AG09309 (cell line): ENCODE measurements around the gene CYFIP1.

Experiments used
- DNase-seq: peaks from one replicate; pipeline ENCODE4 v3.0.0-alpha.2; 2010; ENCODE audit warnings: low read depth
- H3K4me3 ChIP-seq: 2 replicates; pipeline ENCODE4 v1.5.1; 2011; ENCODE audit warnings: mild to moderate bottlenecking, low read depth, low read length, moderate library complexity; ENCODE audit not compliant: control insufficient read depth
- TF ChIP-seq, protein P1 (sequence below): IDR thresholded peaks from 2 replicates; pipeline ENCODE4 v1.5.1; 2011; ENCODE audit warnings: mild to moderate bottlenecking, low read depth, low read length, inconsistent platforms; ENCODE audit not compliant: insufficient read depth, control insufficient read depth; ENCODE audit errors: missing control alignments

Gene CYFIP1

DNA sequence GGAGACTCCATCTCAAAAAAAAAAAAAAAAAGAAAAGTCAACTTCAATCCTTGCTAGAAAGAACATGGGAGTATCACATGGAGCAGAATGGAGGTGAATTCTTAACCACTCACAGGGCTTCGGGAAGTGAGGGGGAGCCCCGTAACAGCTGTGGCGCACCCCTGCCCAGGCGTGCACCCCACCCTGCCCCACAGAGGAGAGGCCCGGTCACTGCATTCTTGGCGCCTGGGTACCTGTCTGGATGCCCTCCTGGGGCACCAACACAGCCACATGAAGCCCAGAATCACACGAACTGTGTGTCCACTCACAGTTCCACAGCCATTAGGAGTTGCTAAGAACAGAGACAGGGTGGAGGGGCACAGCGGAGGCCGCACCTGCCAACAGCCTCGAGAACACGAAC lies 89.9 kb downstream of the CYFIP1 start:
- TF ChIP-seq, protein P1, sequence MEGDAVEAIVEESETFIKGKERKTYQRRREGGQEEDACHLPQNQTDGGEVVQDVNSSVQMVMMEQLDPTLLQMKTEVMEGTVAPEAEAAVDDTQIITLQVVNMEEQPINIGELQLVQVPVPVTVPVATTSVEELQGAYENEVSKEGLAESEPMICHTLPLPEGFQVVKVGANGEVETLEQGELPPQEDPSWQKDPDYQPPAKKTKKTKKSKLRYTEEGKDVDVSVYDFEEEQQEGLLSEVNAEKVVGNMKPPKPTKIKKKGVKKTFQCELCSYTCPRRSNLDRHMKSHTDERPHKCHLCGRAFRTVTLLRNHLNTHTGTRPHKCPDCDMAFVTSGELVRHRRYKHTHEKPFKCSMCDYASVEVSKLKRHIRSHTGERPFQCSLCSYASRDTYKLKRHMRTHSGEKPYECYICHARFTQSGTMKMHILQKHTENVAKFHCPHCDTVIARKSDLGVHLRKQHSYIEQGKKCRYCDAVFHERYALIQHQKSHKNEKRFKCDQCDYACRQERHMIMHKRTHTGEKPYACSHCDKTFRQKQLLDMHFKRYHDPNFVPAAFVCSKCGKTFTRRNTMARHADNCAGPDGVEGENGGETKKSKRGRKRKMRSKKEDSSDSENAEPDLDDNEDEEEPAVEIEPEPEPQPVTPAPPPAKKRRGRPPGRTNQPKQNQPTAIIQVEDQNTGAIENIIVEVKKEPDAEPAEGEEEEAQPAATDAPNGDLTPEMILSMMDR: no peak
- no peak for DNase-seq
- H3K4me3 ChIP-seq: no peak overlapping the region

DNA sequence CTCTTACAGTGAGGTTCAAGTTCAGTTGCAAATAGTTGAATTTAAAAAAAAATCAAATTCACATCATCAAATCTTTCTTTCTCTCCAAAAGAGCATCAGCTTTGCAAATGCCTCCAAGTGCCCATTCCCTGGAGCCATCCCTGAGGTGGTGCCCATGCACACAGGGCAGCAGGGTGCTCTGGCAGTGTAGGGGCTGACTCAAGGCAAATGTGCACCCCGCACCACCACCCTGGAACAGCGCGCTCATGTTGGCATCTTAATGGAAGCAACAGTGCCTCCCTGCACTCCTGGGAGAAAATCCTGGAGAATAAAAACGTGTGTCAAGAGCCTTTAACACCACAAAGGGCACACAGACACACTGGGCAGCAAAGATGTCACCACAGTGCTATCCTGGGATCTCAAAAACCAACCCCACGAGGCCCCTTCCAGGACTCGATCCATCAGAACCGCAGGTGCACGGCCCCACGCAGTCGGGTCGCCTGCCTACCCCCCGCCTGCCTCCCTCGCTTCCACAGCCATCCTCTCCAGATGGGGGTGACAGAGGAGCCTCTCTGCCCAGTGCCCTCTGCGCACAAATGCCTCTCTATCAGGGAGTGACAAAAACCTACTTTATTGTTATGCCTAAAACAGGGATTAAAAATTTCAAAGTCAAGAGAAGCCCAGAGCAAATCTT lies 90.9 kb downstream of the CYFIP1 start:
- no peak for DNase-seq
- H3K4me3 ChIP-seq: no peak overlapping the region
- TF ChIP-seq, protein P1: no peak

DNA sequence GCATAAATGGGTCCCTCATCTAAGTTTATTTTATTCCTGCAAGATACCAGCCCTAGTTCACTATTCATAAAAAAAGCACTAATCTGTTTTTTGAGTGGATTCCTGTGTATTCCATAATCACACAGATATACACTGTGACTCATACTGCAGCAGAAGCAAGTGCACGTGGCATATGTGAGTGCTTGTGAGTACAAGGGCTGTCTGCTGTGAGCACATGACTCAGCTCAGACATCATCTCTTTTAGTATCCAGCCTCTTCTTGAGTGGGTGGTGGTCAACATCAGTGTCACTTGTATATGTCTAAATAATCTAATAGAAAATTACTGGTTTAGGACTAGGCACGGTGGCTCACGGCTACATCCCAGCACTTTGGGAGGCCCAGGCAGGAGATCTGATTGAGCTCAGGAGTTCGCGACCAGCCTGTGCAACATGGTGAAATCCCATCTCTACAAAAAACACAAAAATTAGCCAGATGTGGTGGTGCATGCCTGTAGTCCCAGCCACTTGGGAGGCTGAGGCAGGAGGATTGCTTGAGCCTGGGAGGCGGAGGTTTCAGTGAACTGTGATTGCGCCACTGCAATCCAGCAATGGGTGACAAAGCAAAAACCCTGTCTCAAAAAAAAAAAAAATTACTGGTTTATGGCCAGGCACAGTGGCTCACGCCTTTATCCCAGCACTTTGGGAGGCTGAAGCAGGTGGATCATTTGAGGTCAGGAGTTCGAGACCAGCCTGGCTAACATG lies 91.9 kb downstream of the CYFIP1 start:
- peak; percentile 91 for DNase-seq

DNA sequence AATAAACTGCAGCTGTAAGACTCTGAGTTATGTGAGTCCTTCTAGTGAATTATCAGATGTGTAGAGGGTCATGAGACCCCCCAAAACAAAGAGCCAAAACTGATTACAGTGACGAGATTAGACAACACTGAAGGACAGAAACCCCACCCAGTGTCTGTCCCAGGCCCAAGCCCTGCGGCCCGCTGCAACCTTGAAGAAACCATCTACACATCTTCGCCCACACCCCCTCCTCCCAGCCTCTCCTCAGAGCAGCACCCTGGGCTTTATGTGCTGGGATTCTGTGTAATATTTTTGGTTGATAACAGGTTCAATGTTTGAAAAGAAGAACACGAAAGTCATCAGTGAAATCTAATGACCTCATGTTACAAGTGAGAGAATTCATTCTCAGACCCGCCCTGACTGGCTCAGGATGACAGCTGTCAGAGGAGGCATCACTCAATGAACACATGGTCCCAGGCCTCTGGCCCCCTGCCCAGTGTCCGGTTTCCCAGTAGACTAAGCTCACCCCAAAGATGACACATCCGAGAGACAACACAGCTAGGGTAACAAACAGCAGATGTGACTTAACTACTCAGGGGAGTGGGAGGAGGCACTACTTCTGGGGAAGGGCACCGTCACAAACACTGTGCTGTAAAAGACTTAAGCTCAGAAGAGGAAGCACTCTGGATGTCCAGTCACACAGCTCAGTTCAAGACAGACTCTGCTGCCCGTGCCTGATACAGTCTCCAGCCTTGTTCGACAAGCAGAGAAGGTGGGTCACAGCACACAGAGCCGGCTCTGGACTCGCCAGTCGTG lies 92.8 kb downstream of the CYFIP1 start:
- DNase-seq: peak; percentile 45
- TF ChIP-seq, protein P1: no peak
- H3K4me3 ChIP-seq: no peak overlapping the region

More for the DNA sequence above, 91.9 kb downstream of the CYFIP1 start:
- H3K4me3 ChIP-seq: no peak overlapping the region
- TF ChIP-seq, protein P1: no peak

DNA sequence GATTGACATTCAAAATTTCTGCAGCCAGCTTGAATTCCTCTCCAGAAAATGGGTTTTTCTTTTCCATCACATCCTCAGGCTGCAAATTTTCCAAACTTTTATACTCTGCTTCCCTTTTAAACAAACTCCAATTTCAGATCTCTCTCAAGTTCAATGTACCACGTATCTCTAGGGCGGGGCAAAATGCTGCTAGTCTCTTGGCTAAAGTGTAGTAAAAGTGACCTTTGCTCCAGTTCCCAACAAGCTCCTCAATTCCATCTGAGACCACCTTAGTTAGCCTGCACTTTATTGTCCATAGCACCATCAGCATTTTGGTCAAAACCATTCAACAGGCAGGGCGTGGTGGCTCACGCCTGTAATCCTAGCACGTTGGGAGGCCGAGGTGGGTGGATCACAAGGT lies 95.0 kb downstream of the CYFIP1 start:
- no peak for DNase-seq
- TF ChIP-seq, protein P1: no peak
- H3K4me3 ChIP-seq: no peak overlapping the region

DNA sequence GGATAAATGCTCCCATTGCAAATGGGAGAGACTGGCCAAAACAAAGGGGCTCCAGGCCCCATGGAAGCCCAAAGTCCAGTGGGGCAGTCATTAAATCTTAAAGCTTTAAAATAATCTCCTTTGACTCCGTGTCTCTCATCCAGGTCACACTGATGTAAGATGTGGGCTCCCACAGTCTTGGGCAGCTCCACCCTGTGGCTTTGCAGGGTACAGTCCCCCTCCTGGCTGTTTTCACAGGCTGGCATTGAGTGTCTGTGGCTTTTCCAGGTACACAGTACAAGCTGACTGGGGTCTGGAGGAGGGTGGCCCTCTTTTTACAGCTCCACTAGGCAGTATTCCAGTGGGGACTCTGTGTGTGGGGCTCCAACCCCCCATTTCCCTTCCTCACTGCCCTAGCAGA lies 95.8 kb downstream of the CYFIP1 start:
- no peak for DNase-seq
- TF ChIP-seq, protein P1: no peak
- H3K4me3 ChIP-seq: no peak overlapping the region
